Measurements from ENCODE around the gene PLXNA4.

- TF ChIP-seq GATA3 (IDR thresholded peaks at IDR 0.05; ENCODE audit: low read depth, low read length) (no peak), GATA2 (IDR thresholded peaks at IDR 0.05; ENCODE audit: low read depth, low read length) (no peak)
Measured at GRCh38 chr7:132345030-132345429, 231.2 kb downstream of the PLXNA4 start.

Measured in SH-SY5Y (cell line).